Stimulated activated CD8-positive, alpha-beta memory T cell treated with anti-CD3 and anti-CD28 coated beads, Interleukin-12 subunit alpha, Interleukin-12 subunit beta, amount 100 ng/mL, for 24 hours (primary cell): ENCODE data around the gene DMAC1.

Source experiments
- DNase-seq: peaks from one replicate; pipeline ENCODE4 v3.0.0-alpha.2; 2020; ENCODE audit errors: extremely low read depth

Gene DMAC1

DNA sequence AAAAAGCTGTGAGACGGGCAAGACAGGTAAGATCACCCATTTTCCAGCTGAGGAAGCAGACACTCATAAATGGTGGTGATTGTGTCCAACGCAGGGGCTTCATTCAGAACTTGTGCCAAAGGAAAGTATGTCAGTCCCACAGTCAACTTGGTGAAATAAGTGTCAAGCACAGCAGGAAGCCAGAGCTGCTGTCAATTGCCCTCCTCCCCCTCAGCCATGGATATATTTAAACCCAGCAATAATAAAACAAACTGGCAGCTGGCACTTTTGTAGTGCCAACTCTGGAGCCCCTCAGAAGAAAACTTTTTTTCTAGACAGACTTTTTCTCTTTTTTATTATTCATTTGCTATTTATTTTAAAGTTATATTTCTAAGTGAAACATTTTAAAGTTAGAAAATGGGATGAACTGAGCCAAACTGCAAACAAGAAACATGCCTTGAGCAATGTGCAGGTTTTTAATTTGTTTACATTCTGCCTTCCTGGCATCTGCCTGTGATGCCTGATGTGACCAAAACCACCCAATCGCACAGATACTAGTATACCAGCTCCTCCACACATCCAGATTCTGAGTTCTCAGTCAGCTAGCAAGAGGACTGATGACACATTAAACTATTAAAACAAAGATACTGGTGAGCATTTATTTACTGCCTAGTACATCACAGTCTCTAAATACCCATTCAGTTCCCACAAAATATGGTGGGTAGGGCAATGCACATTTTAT lies 17.0 kb downstream of the DMAC1 start:
- no peak for DNase-seq

DNA sequence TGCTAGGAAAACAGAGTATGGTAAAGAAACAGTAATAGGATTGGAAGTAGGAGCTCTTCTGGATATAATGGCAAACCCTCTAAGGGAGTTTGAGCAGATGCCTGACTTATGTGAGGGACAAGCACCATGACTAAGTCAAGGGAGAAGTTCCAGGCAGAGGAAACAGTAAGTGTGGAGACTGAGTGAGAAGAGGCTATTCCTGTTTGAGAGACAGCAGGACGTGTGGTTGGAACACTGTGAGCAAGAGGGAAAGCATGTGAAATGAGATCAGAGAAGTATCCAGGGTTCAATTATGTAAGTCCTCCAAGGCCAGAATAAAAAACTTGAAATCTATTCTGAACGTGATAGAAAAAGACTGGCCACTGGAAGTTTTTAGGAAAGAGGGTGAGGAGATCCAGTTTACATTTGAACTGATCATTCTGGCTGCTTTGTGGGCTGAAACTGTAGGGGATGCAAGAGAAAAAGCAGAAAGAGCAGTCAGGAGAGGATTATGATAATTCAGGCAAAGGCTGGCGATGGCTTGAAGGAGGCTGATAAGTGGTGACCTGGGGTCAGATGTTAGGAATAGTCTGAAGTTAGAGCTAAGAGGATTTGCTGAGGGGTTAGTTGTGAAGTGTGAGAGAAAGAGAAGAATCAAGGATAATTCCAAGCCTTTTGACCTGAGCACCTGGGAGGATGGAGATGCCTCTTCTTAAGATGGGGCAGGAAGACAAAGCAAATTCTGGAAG lies 19.2 kb downstream of the DMAC1 start:
- DNase-seq, result no peak

DNA sequence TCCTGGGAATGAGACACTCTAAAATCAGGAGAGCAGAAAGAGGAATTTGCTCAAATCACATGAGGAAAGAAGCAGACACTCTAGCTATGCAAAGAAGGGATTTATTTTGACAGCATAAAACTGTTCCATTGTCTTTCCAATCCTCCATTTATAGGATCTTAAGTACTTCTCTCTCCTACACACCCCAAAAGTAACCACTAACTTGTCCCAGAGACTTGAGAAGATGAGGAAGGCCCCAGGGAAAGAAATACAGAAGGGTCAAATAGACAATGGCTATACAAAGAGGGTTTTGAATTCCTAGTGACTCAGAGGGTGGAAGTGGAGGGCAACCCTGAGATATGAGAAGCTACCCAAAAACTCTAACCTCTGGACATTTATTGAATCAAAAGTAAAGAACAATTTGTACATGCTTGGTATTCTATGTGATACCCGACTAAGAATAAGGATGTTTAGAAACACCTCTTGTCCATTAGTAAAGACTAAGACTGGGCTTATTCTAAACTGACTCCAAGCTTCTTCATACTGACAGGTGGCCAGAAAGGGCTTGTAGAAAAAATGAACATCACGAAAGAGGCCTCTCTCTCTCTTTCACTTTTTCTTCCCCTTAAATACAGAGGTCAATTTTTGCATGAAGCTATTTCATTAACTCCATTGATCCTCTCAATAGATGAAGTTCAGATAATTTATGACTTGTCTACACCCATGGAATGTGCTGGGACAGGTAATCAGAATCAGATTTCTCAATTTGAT lies 20.6 kb downstream of the DMAC1 start:
- DNase-seq, result no peak

DNA sequence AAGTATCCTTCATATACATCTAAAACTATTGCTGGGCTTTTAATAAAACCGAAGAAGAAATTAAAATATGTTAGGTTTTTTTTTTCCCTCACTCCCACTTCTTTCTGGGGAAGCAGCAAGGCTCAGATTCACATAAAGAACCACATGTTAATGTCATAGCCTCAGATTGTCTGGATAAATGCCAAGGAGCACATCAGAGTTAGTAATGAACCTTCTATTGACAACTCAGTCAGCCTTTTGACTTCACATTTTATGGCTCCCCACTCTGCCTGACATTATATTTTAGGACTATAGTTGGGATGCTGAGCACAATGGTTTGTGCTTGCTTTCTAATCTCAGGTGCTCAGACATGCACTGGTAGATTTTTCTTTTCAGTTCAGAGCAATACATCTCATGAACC lies 21.8 kb downstream of the DMAC1 start:
- no peak for DNase-seq

DNA sequence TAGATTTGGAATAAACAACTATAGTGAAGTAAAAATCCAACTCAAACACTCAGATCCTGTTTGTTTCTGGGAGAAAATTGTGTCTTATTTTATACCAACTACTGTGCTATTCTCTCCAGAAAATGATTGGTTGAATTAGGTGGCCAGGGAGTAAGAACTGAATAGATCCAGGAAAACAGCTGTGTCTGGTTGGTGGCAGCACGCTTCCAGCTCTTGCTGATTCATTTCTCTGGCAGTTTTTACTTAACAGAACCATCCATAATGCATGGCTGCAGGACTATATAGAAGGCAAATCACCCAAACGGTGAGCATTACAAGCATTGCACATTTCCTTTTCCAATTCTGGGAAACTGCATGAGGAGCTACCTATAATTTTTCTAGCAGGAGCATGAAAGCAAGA lies 29.5 kb downstream of the DMAC1 start:
- DNase-seq, result no peak

DNA sequence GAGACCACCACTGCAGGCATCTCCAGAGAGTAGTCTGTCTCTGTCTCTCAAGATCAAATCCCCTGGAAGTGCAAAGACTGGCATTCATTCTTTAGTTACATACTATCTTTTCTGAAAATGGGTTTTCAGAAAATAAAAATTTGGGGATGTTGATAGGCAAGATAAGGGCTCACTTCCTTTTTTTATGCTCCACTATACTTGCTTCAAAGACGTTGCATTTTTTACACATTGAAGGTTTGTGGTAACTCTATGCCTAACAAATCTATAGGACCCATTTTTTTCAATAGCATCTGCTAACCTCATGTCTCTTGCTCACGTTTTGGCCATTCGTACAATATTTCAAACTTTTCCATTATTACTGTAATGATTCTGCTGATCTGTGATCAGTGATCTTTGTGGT lies 37.0 kb downstream of the DMAC1 start:
- DNase-seq, result no peak

DNA sequence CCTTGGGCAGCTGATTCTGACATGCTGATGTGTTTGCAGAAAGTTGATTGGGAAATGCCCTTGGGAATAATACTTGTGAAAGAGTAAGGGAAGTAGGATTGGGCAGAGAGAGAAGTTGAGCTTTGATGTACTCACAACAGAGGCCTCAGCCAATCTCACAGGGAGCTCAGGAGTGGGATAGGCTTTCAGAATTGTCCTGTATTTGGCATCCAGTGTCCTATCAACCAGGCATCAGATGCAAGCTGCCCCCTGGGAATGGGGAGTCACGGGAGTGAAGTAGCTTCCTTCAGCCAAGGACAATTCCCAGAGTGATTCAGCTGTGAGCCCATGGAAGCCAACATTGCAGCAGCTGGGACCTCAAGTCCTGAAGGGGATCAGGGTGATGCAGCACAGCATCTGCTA lies 39.6 kb downstream of the DMAC1 start:
- no peak for DNase-seq

DNA sequence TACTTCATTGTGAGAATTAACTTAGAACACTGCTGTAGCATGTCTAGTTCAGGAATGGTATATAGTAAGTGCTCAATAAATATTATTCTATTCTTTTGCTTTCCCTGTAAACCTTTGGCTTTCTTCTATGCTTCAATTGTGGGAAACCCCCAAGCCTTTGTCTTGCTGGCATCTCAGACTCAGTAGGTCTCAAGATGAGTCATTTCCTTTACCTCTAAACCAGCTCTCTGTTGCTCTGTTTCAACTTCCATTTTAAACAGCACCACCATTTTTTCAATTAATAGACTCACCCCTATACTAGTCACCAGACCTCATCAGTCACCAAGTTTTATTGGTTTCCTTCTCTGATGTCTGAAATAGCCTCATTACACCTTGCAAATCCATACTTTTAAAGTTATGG lies 43.5 kb downstream of the DMAC1 start:
- no peak for DNase-seq

DNA sequence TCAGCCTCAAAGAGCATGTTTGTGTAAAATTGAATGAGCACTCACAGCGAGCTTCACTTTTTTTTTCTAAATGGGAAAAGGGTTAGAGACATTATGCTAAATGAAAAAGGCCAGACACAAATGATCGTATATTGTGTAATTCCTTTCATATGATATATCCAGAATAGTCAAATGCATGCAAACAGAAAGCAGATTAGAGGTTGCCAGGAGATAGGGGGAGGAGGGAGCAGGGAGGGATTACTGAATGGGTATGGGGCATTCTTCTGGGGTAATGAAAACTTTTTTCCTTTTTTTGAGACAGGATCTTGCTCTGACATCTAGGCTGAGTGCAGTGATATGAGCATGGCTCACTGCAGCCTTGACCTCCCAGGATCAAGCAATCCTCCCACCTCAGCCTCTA lies 47.1 kb downstream of the DMAC1 start:
- no peak for DNase-seq
